NCI-H1105 treated with DMSO at 0.1 percent for 48 hours (cell line): Measurements from ENCODE around the gene CCP110.
A peak's percentile ranks its signal among the peaks of the same experiment; 100 is the strongest.

Experiments used
- DNase-seq: peaks from one replicate; lab custom pipeline; 2025; lab: John Stamatoyannopoulos, UW

Gene CCP110

GRCh38 chr16:19601083-19601976 lies 77.6 kb downstream of the CCP110 start:
- peak; percentile 32 for DNase-seq
